Hepatocyte (in vitro differentiated cells): ENCODE results near the gene CSNK1A1L.

ENCODE experiments used
- CTCF ChIP-seq: fragments of 200-600 bp; sonication (generic); IDR thresholded peaks from 2 replicates; pipeline ENCODE4 v1.5.1; 2016; ENCODE audit warnings: antibody characterized with exemption, mild to moderate bottlenecking; ENCODE audit not compliant: poor library complexity
- EZH2phosphoT487 ChIP-seq: fragments of 200-600 bp; sonication (generic); IDR thresholded peaks from one replicate; pipeline ENCODE4 v1.6.1; 2018; ENCODE audit warnings: antibody characterized with exemption, mild to moderate bottlenecking, low read depth, moderate library complexity; ENCODE audit not compliant: unreplicated experiment, severe bottlenecking

GRCh38 chr13:37072024-37072423, 33.4 kb downstream of the CSNK1A1L start:
- no peak for TF ChIP-seq CTCF
- TF ChIP-seq EZH2phosphoT487: no peak
